ENCODE measurements around the gene RBFOX1. TPM values are rescaled to one million over a fixed set of nuclear protein-coding genes. Genes with fewer than 3 reads are reported as not detected.

The RBFOX1 gene
- not detected in 2 replicates for total RNA-seq

- no peak for TF ChIP-seq CTCF (conservative IDR thresholded peaks at IDR 0.05; ENCODE audit: low read depth, low read length)
Measured at GRCh38 chr16:7332611-7333010, at the start of gene RBFOX1. Gene RBFOX1 (plus strand): TSS chr16:7332845.

GRCh38 chr16:7284780-7285179 is 47.9 kb upstream of the RBFOX1 start:
- H3K4me3 ChIP-seq (ENCODE audit: low read depth, low read length) = no peak overlapping the region
- no peak for TF ChIP-seq CTCF (conservative IDR thresholded peaks at IDR 0.05; ENCODE audit: low read depth, low read length)
- no peak for DNase-seq (ENCODE audit: low read depth)

More at GRCh38 chr16:7332611-7333010, at the start of gene RBFOX1:
- no peak for DNase-seq (ENCODE audit: low read depth)
- no peak within 1 kb of the TSS for H3K4me3 ChIP-seq (ENCODE audit: low read depth, low read length)

- H3K4me3 ChIP-seq (ENCODE audit: low read depth, low read length) = no peak overlapping the region
- no peak for TF ChIP-seq CTCF (conservative IDR thresholded peaks at IDR 0.05; ENCODE audit: low read depth, low read length)
- DNase-seq (ENCODE audit: low read depth) = no peak
Measured at GRCh38 chr16:7285520-7285919, 47.1 kb upstream of the RBFOX1 start.

- no peak for TF ChIP-seq CTCF (conservative IDR thresholded peaks at IDR 0.05; ENCODE audit: low read depth, low read length)
- no peak overlapping the region for H3K4me3 ChIP-seq (ENCODE audit: low read depth, low read length)
- DNase-seq (ENCODE audit: low read depth) = no peak
Measured at GRCh38 chr16:7289299-7289698, 43.3 kb upstream of the RBFOX1 start.

GRCh38 chr16:7290682-7291081 is 42.0 kb upstream of the RBFOX1 start:
- no peak for TF ChIP-seq CTCF (conservative IDR thresholded peaks at IDR 0.05; ENCODE audit: low read depth, low read length)
- DNase-seq (ENCODE audit: low read depth) = no peak
- H3K4me3 ChIP-seq (ENCODE audit: low read depth, low read length) = no peak overlapping the region

GRCh38 chr16:7294020-7294419 is 38.6 kb upstream of the RBFOX1 start:
- no peak for DNase-seq (ENCODE audit: low read depth)
- H3K4me3 ChIP-seq (ENCODE audit: low read depth, low read length) = no peak overlapping the region
- TF ChIP-seq CTCF (conservative IDR thresholded peaks at IDR 0.05; ENCODE audit: low read depth, low read length) = no peak

GRCh38 chr16:7303052-7303610 is 29.5 kb upstream of the RBFOX1 start:
- DNase-seq (ENCODE audit: low read depth) = no peak
- H3K4me3 ChIP-seq (ENCODE audit: low read depth, low read length) = no peak overlapping the region
- TF ChIP-seq CTCF (conservative IDR thresholded peaks at IDR 0.05; ENCODE audit: low read depth, low read length) = no peak

Data from epithelial cell of proximal tubule (primary cell).